Right atrium auricular region (tissue), 2 donors: ENCODE data around the gene C9orf57. TPM values are rescaled to one million over a fixed set of nuclear protein-coding genes. Genes with fewer than 3 reads are reported as not detected.
"Not testable (repeated sequence)": the region's sequence is repeated elsewhere in the genome, so short reads cannot be mapped to it uniquely, and the experiment has no call there.

Experiments
- DNase-seq: peaks from one replicate; pipeline ENCODE4 v3.0.0-alpha.2; 2019; ENCODE audit warnings: low spot score
- H3K27ac ChIP-seq, 2 donors: fragments of 200-600 bp; sonication (generic); 1 replicate in 1 of 2; 2 replicates in 1 of 2; pipeline ENCODE4 v1.5.1; 2016 to 2019
- H3K27me3 ChIP-seq, 2 donors: fragments of 200-600 bp; sonication (generic); one replicate each; pipeline versions ENCODE4 v1.5.1 to v1.6.0; 2017 to 2019
- H3K36me3 ChIP-seq: fragments of 200-600 bp; sonication (generic); one replicate; pipeline ENCODE4 v1.5.1; 2016
- H3K4me1 ChIP-seq, 2 donors: fragments of 200-600 bp; sonication (generic); one replicate each; pipeline versions ENCODE4 v1.5.1 to v1.6.0; 2017 to 2019
- H3K4me3 ChIP-seq, 2 donors: fragments of 200-600 bp; sonication (generic); 1 replicate in 1 of 2; 2 replicates in 1 of 2; pipeline ENCODE4 v1.5.1; 2017 to 2019; ENCODE audit warnings: mild to moderate bottlenecking in 1 of 2, moderate library complexity in 1 of 2
- H3K9me3 ChIP-seq, 2 donors: fragments of 200-600 bp; sonication (generic); one replicate each; pipeline ENCODE4 v1.5.1; 2019
- total RNA-seq, 2 donors: library from RNA; depleted of rRNA; stranded (reverse); fragments of >200 nt; gene quantifications; one replicate each; pipeline ENCODE4 v1.1.0, GENCODE V29; 2016
- TF ChIP-seq, protein P1 (sequence below), 2 donors: fragments of 200-600 bp; sonication (generic); IDR thresholded peaks; one replicate each; pipeline ENCODE4 v1.5.1; 2019; ENCODE audit warnings: antibody characterized with exemption in 2 of 2

The C9orf57 gene
- total RNA-seq, 2 donors from 2014 or later = not detected

DNA sequence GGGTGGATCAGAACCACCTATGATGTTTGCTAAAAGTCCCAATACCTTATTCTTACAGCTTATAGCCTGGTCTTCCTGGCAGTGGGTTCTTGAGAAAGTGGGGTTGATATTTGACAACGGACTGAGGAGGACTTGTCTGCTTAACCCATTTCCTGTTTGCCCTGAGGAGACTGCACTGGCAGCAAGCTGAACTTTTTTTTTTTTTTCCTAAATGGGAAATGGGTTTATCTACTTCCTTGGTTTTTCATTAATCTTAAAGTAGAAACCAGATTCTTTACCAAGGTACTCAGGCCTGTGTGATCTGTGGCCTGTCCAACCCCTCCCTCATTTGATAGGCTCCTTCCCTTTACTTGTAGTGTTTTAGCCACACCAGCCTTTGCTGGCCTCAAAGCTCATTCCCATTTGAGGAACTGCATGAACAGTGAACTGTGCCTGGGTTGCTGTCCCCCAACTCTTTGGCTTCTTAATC lies 47.1 kb downstream of the C9orf57 start:
- Histone ChIP-seq H3K27ac (no peak overlapping the region), H3K4me1 (no peaks in the 10 kb centered on the region), H3K4me3 (no peak overlapping the region), H3K9me3 (no peaks in the 10 kb centered on the region), H3K27me3 (no peaks in the 10 kb centered on the region), H3K36me3 (no peaks in the 10 kb centered on the region)
- DNase-seq = no peak
- TF ChIP-seq, protein P1, sequence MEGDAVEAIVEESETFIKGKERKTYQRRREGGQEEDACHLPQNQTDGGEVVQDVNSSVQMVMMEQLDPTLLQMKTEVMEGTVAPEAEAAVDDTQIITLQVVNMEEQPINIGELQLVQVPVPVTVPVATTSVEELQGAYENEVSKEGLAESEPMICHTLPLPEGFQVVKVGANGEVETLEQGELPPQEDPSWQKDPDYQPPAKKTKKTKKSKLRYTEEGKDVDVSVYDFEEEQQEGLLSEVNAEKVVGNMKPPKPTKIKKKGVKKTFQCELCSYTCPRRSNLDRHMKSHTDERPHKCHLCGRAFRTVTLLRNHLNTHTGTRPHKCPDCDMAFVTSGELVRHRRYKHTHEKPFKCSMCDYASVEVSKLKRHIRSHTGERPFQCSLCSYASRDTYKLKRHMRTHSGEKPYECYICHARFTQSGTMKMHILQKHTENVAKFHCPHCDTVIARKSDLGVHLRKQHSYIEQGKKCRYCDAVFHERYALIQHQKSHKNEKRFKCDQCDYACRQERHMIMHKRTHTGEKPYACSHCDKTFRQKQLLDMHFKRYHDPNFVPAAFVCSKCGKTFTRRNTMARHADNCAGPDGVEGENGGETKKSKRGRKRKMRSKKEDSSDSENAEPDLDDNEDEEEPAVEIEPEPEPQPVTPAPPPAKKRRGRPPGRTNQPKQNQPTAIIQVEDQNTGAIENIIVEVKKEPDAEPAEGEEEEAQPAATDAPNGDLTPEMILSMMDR (IDR thresholded peaks at IDR 0.05) = no peak

DNA sequence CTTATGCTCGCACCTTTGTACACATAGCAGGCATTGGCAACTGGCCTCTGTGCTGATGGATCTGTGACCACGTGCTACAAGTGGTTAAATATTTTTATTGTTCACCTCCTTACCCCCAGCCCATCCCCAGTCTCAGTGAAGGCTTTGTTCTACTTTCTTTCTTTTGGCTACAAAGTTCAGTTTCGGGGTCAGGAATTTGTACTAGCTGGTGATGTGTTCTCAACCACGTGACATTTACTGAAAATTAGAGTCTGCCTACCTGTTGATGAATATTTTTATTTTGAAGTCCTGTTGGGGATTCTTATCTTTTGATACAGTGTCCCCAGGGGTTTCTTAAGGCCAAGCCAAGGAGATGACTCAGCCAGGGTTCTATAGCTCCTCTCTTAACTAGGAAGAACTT lies 47.8 kb downstream of the C9orf57 start:
- Histone ChIP-seq H3K9me3 (no peaks in the 10 kb centered on the region), H3K4me3 (no peak overlapping the region), H3K36me3 (no peaks in the 10 kb centered on the region), H3K27me3 (no peaks in the 10 kb centered on the region), H3K27ac (no peak overlapping the region), H3K4me1 (no peaks in the 10 kb centered on the region)
- TF ChIP-seq, protein P1 (IDR thresholded peaks at IDR 0.05) = no peak
- DNase-seq = no peak

DNA sequence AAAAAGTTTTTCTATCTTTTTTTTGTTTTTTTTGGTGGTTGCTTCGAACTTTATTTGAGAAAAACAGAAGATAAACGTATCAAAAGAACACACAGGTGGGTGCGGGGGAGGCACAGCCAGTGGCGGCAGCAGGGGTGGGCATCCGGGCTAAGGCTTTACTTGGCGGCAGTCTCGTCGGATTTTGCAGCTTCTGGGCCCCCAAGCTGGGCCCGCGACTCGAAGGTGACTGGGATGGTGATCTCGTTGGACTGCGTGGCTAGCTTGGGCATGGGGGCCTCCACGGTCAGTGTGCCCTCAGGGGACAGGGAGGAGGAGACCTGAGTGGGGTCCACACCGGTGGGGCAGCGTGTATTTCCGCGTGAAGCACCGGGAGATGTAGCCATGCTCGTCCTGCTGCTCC lies 52.7 kb downstream of the C9orf57 start:
- not testable (repeated sequence) for H3K4me3 ChIP-seq, H3K27me3 ChIP-seq, H3K27ac ChIP-seq, H3K9me3 ChIP-seq, H3K36me3 ChIP-seq, H3K4me1 ChIP-seq, DNase-seq

DNA sequence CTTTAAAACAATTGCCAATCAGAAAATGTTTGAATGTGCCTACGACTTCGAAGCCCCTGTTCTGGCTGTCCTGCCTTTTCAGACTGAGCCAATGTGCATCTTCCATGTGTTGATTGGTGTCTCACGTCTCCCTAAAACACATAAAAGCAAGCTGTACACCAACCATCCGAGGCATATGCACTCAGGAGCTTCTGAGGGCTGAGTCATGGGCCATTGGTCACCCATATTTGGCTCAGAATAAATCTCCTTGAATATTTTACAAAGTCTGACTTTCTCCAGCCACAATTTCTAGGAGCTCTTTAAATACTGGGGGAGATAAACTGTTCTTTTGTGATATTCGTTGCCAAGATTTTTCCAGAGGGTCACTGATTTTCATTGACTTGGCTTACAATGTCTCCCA lies 53.9 kb downstream of the C9orf57 start:
- Histone ChIP-seq H3K36me3 (no peaks in the 10 kb centered on the region), H3K4me3 (no peak overlapping the region), H3K9me3 (no peaks in the 10 kb centered on the region), H3K4me1 (no peaks in the 10 kb centered on the region), H3K27me3 (no peaks in the 10 kb centered on the region), H3K27ac (no peak overlapping the region)
- DNase-seq = no peak
- TF ChIP-seq, protein P1 (IDR thresholded peaks at IDR 0.05) = no peak

DNA sequence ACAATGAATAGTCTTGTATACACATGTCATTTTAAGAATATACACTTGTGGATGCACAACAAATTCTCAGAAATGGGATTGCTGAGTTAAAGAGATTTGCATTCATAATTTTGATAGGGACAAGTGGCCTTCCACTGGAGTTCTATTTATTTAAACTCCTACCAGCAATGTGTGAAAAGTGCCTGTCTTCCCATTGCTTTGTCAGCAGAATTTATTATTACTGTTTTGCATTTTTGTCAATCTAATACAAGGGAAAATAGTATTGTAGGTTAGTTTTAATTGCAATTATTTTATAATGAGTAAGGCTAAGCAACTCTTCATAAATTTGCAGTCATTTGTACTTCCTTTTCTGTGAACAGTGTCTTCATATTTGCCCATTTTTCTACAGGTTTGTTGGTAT lies 55.0 kb downstream of the C9orf57 start:
- no peak overlapping the region for H3K27ac ChIP-seq
- TF ChIP-seq, protein P1 (IDR thresholded peaks at IDR 0.05) = no peak

More for the DNA sequence above, 55.0 kb downstream of the C9orf57 start:
- Histone ChIP-seq H3K4me3 (no peak overlapping the region), H3K9me3 (peaks cover 0 to 4% of the 10 kb centered on the region in 2 donors), H3K4me1 (no peaks in the 10 kb centered on the region), H3K36me3 (no peaks in the 10 kb centered on the region), H3K27me3 (no peaks in the 10 kb centered on the region)
- DNase-seq = no peak

Other genes starting within 250 kb of the C9orf57 start
- gene ABHD17B, start 149.4 kb downstream of the C9orf57 start, total RNA-seq = 10 to 100 TPM; 13.0 to 14.1 TPM
- 1 to 10 TPM; 5.5 to 9.0 TPM for gene C9orf85, start 149.0 kb downstream of the C9orf57 start, total RNA-seq
- under 1 TPM in 1 of 2 donors, not detected in 1; 0.44 TPM for gene GDA, start 88.8 kb upstream of the C9orf57 start, total RNA-seq